HepG2 (cell line): ENCODE measurements around the gene TAF1B. TPM values are rescaled to one million over a fixed set of nuclear protein-coding genes. Genes with fewer than 3 reads are reported as not detected.

ENCODE experiments used
- CCDC6 ChIP-seq: sonication (generic); formaldehyde crosslinking; IDR thresholded peaks from 2 replicates; pipeline ENCODE4 v1.8.1; 2022; ENCODE audit warnings: mild to moderate bottlenecking, missing genetic modification reagents, moderate library complexity
- CEBPG ChIP-seq: IDR thresholded peaks from 2 replicates; pipeline ENCODE4 v1.6.1; 2016
- ELF3 ChIP-seq: IDR thresholded peaks from 2 replicates; pipeline ENCODE4 v1.6.1; 2016; ENCODE audit warnings: missing genetic modification reagents, missing compliant biosample characterization
- EP300 ChIP-seq, 3 experiments: sonication (generic) in 1 of 3; formaldehyde crosslinking in 1 of 3; IDR thresholded peaks; 2 replicates each; pipeline versions ENCODE4 v1.5.1 to v1.6.1; 2011 to 2020; ENCODE audit warnings: low read depth in 2 of 3, low read length in 2 of 3, borderline replicate concordance in 1 of 3, improper control_type of control experiment in 1 of 3, mild to moderate bottlenecking in 1 of 3, missing genetic modification reagents in 1 of 3, moderate library complexity in 1 of 3
- FLYWCH1 ChIP-seq: sonication (generic); formaldehyde crosslinking; IDR thresholded peaks from 2 replicates; pipeline ENCODE4 v1.8.1; 2023; ENCODE audit warnings: mild to moderate bottlenecking, missing genetic modification reagents
- NCOA2 ChIP-seq: sonication (generic); formaldehyde crosslinking; IDR thresholded peaks from 2 replicates; pipeline ENCODE4 v1.8.0; 2022; ENCODE audit warnings: inconsistent platforms
- PAWR ChIP-seq: sonication (generic); formaldehyde crosslinking; IDR thresholded peaks from 2 replicates; pipeline ENCODE4 v1.4.0; 2020; ENCODE audit warnings: missing genetic modification reagents, mild to moderate bottlenecking, borderline replicate concordance
- RBM22 ChIP-seq: fragments of 200-400 bp; formaldehyde crosslinking; optimal IDR thresholded peaks from 2 replicates; pipeline ENCODE3; 2017; ENCODE audit warnings: mild to moderate bottlenecking, low read length, moderate library complexity
- SIN3B ChIP-seq: fragments of 150-350 bp; IDR thresholded peaks from 2 replicates; pipeline ENCODE4 v1.6.1; 2014; ENCODE audit warnings: low read length
- ZFP36L1 ChIP-seq: sonication (generic); formaldehyde crosslinking; IDR thresholded peaks from 2 replicates; pipeline ENCODE4 v1.8.0; 2022; ENCODE audit warnings: mild to moderate bottlenecking, missing genetic modification reagents, moderate library complexity
- ZNF224 ChIP-seq: sonication (generic); formaldehyde crosslinking; IDR thresholded peaks from 2 replicates; pipeline ENCODE4 v1.5.0; 2020; ENCODE audit warnings: mild to moderate bottlenecking, missing genetic modification reagents
- ZNF225 ChIP-seq: sonication (generic); formaldehyde crosslinking; IDR thresholded peaks from 2 replicates; pipeline ENCODE4 v1.4.0; 2020; ENCODE audit warnings: mild to moderate bottlenecking, missing genetic modification reagents
- ZNF30 ChIP-seq: sonication (generic); formaldehyde crosslinking; IDR thresholded peaks from 2 replicates; pipeline ENCODE4 v1.5.0; 2020; ENCODE audit warnings: mild to moderate bottlenecking, missing genetic modification reagents
- ZNF556 ChIP-seq: sonication (generic); formaldehyde crosslinking; IDR thresholded peaks from 2 replicates; pipeline ENCODE4 v1.4.0; 2020; ENCODE audit warnings: mild to moderate bottlenecking, missing genetic modification reagents, borderline replicate concordance
- ZNF605 ChIP-seq: sonication (generic); formaldehyde crosslinking; IDR thresholded peaks from 2 replicates; pipeline ENCODE4 v1.8.0; 2022; ENCODE audit warnings: mild to moderate bottlenecking, missing genetic modification reagents
- ZNF614 ChIP-seq: IDR thresholded peaks from 2 replicates; pipeline ENCODE4 v1.6.1; 2018; ENCODE audit warnings: missing biosample characterization, missing genetic modification reagents, inconsistent platforms, borderline replicate concordance
- ZNF781 ChIP-seq: sonication (generic); formaldehyde crosslinking; IDR thresholded peaks from 2 replicates; pipeline ENCODE4 v1.5.1; 2020; ENCODE audit warnings: borderline replicate concordance, mild to moderate bottlenecking, missing genetic modification reagents; ENCODE audit errors: not compliant biosample characterization
- polyA plus RNA-seq, 8 experiments: library from polyadenylated mRNA; depleted of rRNA in 3 of 8; stranded (reverse) in 7 of 8; unstranded in 1 of 8; fragments of >200 nt; fragmentation: Illumina TruSeq in 4 of 8; extraction: Trizol in 4 of 8; gene quantifications; 2 replicates each; pipeline versions ENCODE4 v1.2.1 to v1.2.3, GENCODE V29; 2011 to 2016; ENCODE audit warnings: low read depth in 4 of 8, missing spikeins in 1 of 8, mixed read lengths in 1 of 8; ENCODE audit not compliant: insufficient read depth in 1 of 8
- total RNA-seq, 5 experiments: library from RNA; depleted of rRNA; stranded (reverse); fragments of >200 nt; fragmentation: Illumina TruSeq; extraction: Trizol; gene quantifications; 2 replicates each; pipeline ENCODE4 v1.2.3, GENCODE V29; 2016; ENCODE audit warnings: low read depth in 1 of 5
- TF ChIP-seq, protein P1 (sequence below): sonication (generic); formaldehyde crosslinking; conservative IDR thresholded peaks from 2 replicates; pipeline ENCODE4 v1.4.0; 2020; ENCODE audit warnings: missing genetic modification reagents
- TF ChIP-seq, protein P2 (sequence below): sonication (generic); formaldehyde crosslinking; IDR thresholded peaks from 2 replicates; pipeline ENCODE4 v1.5.0; 2020; ENCODE audit warnings: mild to moderate bottlenecking, missing genetic modification reagents
- TF ChIP-seq, protein P3 (sequence below): sonication (generic); formaldehyde crosslinking; conservative IDR thresholded peaks from 2 replicates; pipeline ENCODE4 v1.5.0; 2020; ENCODE audit warnings: missing genetic modification reagents
- TF ChIP-seq, protein P4 (sequence below): sonication (generic); formaldehyde crosslinking; IDR thresholded peaks from 2 replicates; pipeline ENCODE4 v1.5.0; 2020; ENCODE audit warnings: missing genetic modification reagents, mild to moderate bottlenecking, borderline replicate concordance
- TF ChIP-seq, protein P5 (sequence below): IDR thresholded peaks from 2 replicates; pipeline ENCODE4 v1.6.1; 2016; ENCODE audit warnings: missing biosample characterization, missing genetic modification reagents, low read depth

The TAF1B gene
- total and polyA plus RNA-seq, 2 of the 13 experiments (the other 11 are each of a cell fraction or from before 2014, with no cell fraction given) = 13.3 to 27.7 TPM

DNA sequence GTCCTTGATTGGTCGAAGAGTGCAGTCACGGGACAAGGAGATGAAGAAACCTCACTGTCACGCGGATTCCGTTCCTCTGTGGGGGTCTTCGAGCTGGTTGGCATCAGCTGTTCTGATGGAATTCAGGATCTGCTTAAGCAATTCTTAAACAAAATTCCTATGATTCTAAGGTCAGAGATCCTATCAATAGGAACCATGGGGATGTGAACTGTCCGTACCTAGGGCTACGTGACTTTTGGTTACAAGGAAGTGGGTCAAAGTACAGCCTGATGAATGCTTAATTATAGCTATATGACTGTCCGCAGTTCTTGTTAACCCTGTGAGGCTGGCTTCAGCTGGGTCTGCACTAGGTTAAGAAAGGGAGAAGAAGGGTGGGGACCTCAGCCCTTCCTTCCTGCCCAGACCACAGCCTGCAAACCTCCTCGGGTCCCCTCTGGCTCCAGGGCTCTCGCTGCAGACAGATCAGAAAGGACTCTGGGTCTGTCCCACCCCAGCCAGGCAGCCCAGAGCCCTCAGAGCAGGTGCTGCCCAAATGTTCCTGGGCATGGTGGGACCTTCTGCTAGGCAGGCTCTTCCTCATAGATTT, 44.2 kb upstream of the TAF1B start (continued):
- peak; percentile 67; the same call in 1 of the 2 replicates for TF ChIP-seq ZNF605
- TF ChIP-seq, protein P1, sequence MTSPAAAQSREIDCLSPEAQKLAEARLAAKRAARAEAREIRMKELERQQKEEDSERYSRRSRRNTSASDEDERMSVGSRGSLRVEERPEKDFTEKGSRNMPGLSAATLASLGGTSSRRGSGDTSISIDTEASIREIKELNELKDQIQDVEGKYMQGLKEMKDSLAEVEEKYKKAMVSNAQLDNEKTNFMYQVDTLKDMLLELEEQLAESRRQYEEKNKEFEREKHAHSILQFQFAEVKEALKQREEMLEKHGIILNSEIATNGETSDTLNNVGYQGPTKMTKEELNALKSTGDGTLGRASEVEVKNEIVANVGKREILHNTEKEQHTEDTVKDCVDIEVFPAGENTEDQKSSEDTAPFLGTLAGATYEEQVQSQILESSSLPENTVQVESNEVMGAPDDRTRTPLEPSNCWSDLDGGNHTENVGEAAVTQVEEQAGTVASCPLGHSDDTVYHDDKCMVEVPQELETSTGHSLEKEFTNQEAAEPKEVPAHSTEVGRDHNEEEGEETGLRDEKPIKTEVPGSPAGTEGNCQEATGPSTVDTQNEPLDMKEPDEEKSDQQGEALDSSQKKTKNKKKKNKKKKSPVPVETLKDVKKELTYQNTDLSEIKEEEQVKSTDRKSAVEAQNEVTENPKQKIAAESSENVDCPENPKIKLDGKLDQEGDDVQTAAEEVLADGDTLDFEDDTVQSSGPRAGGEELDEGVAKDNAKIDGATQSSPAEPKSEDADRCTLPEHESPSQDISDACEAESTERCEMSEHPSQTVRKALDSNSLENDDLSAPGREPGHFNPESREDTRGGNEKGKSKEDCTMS (CRISPR knock-in tag) = no peak
- no peak for TF ChIP-seq NCOA2 (CRISPR knock-in tag)
- TF ChIP-seq ZNF556 (CRISPR knock-in tag) = 0 out of 2 replicates have a peak, but pooled peaks have one; percentile 2
- no peak for TF ChIP-seq EP300 (IDR thresholded peaks at IDR 0.05; ENCODE audit: low read depth in 2 of 2, low read length in 2 of 2)
- 0 out of 2 replicates have a peak, but pooled peaks have one; percentile 17 for TF ChIP-seq EP300 (CRISPR knock-in tag; IDR thresholded peaks at IDR 0.05; ENCODE audit: borderline replicate concordance)
- no peak for TF ChIP-seq ZNF614 (CRISPR knock-in tag)
- no peak for TF ChIP-seq PAWR
- peak; percentile 50; the same call in 1 of the 2 replicates for TF ChIP-seq CEBPG (CRISPR knock-in tag)
- TF ChIP-seq, protein P2, sequence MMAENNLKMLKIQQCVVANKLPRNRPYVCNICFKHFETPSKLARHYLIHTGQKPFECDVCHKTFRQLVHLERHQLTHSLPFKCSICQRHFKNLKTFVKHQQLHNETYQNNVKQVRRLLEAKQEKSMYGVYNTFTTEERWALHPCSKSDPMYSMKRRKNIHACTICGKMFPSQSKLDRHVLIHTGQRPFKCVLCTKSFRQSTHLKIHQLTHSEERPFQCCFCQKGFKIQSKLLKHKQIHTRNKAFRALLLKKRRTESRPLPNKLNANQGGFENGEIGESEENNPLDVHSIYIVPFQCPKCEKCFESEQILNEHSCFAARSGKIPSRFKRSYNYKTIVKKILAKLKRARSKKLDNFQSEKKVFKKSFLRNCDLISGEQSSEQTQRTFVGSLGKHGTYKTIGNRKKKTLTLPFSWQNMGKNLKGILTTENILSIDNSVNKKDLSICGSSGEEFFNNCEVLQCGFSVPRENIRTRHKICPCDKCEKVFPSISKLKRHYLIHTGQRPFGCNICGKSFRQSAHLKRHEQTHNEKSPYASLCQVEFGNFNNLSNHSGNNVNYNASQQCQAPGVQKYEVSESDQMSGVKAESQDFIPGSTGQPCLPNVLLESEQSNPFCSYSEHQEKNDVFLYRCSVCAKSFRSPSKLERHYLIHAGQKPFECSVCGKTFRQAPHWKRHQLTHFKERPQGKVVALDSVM (CRISPR knock-in tag) = no peak
- TF ChIP-seq, protein P3, sequence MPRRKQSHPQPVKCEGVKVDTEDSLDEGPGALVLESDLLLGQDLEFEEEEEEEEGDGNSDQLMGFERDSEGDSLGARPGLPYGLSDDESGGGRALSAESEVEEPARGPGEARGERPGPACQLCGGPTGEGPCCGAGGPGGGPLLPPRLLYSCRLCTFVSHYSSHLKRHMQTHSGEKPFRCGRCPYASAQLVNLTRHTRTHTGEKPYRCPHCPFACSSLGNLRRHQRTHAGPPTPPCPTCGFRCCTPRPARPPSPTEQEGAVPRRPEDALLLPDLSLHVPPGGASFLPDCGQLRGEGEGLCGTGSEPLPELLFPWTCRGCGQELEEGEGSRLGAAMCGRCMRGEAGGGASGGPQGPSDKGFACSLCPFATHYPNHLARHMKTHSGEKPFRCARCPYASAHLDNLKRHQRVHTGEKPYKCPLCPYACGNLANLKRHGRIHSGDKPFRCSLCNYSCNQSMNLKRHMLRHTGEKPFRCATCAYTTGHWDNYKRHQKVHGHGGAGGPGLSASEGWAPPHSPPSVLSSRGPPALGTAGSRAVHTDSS (CRISPR knock-in tag) = no peak
- TF ChIP-seq ZFP36L1 (CRISPR knock-in tag) = no peak
- no peak for TF ChIP-seq ZNF224
- TF ChIP-seq, protein P4, sequence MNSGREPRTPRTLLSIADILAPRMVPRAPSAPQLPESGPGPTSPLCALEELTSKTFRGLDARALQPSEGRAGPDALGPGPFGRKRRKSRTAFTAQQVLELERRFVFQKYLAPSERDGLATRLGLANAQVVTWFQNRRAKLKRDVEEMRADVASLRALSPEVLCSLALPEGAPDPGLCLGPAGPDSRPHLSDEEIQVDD (CRISPR knock-in tag) = 0 out of 2 replicates have a peak, but pooled peaks have one; percentile 7
- no peak for TF ChIP-seq ZNF781 (CRISPR knock-in tag)
- no peak for TF ChIP-seq CCDC6
- no peak for TF ChIP-seq FLYWCH1
- peak; percentile 92 for TF ChIP-seq ELF3 (CRISPR knock-in tag)
- TF ChIP-seq ZNF225 (CRISPR knock-in tag) = 0 out of 2 replicates have a peak, but pooled peaks have one; percentile 40
- no peak for TF ChIP-seq SIN3B
- TF ChIP-seq ZNF30 = no peak
- TF ChIP-seq RBM22 = no peak
- TF ChIP-seq, protein P5, sequence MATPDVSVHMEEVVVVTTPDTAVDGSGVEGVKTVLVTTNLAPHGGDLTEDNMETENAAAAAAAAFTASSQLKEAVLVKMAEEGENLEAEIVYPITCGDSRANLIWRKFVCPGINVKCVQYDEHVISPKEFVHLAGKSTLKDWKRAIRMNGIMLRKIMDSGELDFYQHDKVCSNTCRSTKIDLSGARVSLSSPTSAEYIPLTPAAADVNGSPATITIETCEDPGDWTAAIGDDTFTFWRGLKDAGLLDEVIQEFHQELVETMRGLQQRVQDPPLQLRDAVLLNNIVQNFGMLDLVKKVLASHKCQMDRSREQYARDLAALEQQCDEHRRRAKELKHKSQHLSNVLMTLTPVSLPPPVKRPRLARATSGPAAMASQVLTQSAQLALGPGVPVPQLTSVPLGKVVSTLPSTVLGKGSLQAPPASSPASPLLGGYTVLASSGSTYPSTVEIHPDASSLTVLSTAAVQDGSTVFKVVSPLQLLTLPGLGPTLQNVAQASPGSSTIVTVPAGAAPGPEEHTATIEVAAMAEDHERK = no peak
